Glomerular endothelial cell (primary cell): Measurements from ENCODE around the gene TRPV2. TPM values are rescaled to one million over a fixed set of nuclear protein-coding genes. Genes with fewer than 3 reads are reported as not detected.
"Not testable (repeated sequence)": the region's sequence is repeated elsewhere in the genome, so short reads cannot be mapped to it uniquely, and the experiment has no call there.

Experiments
- DNase-seq: peaks from one replicate; pipeline ENCODE4 v3.0.0-alpha.2; 2011; ENCODE audit warnings: low read depth, low spot score; ENCODE audit errors: extremely low read depth
- total RNA-seq: library from RNA; depleted of rRNA; stranded (reverse); fragments of >200 nt; gene quantifications from 2 replicates; pipeline ENCODE4 v1.2.3, GENCODE V29; 2015

The TRPV2 gene
- 58.5 and 67.3 TPM in 2 replicates for total RNA-seq

- no peak for DNase-seq
These were observed at the start of gene TRPV2 for GRCh38 chr17:16415031-16415924. TSS of gene TRPV2 (plus strand) at chr17:16415571. CDS start at chr17:16417669, 2,098 bp downstream.

GRCh38 chr17:16371742-16372141 lies 43.6 kb upstream of the TRPV2 start:
- no peak for DNase-seq

GRCh38 chr17:16374146-16374938 lies 41.0 kb upstream of the TRPV2 start:
- no peak for DNase-seq

- no peak for DNase-seq
These were observed 37.4 kb upstream of the TRPV2 start for GRCh38 chr17:16377941-16378341.

GRCh38 chr17:16378636-16379282 lies 36.6 kb upstream of the TRPV2 start:
- no peak for DNase-seq

- no peak for DNase-seq
These were observed 35.7 kb upstream of the TRPV2 start for GRCh38 chr17:16379654-16380053.

- DNase-seq = peak; percentile 83
These were observed 34.5 kb upstream of the TRPV2 start, which contains the start of gene UBB for GRCh38 chr17:16380640-16381495. TSS of gene UBB (plus strand) at chr17:16381091. CDS start at chr17:16381908, 817 bp downstream.

- DNase-seq = no peak
These were observed 33.9 kb upstream of the TRPV2 start for GRCh38 chr17:16381496-16381820.

- no peak for DNase-seq
These were observed 32.2 kb upstream of the TRPV2 start for GRCh38 chr17:16383216-16383615.

- DNase-seq = no peak
These were observed 31.5 kb upstream of the TRPV2 start for GRCh38 chr17:16383772-16384287.

- DNase-seq = no peak
These were observed 30.8 kb upstream of the TRPV2 start for GRCh38 chr17:16384557-16384956.

GRCh38 chr17:16386126-16386507 lies 29.3 kb upstream of the TRPV2 start:
- not testable (repeated sequence) for DNase-seq

- no peak for DNase-seq
These were observed 23.9 kb upstream of the TRPV2 start for GRCh38 chr17:16391451-16391850.

- not testable (repeated sequence) for DNase-seq
These were observed 22.9 kb upstream of the TRPV2 start for GRCh38 chr17:16392491-16392890.

- not testable (repeated sequence) for DNase-seq
These were observed 19.5 kb upstream of the TRPV2 start for GRCh38 chr17:16395887-16396286.

GRCh38 chr17:16396693-16397092 lies 18.7 kb upstream of the TRPV2 start:
- not testable (repeated sequence) for DNase-seq

- no peak for DNase-seq
These were observed 16.8 kb upstream of the TRPV2 start for GRCh38 chr17:16398270-16399267.

- DNase-seq = not testable (repeated sequence)
These were observed 11.5 kb upstream of the TRPV2 start for GRCh38 chr17:16403847-16404246.
